Fibroblast of skin of scalp (primary cell): ENCODE results near the gene STARD7.
"Not testable (repeated sequence)": the region's sequence is repeated elsewhere in the genome, so short reads cannot be mapped to it uniquely, and the experiment has no call there.

Experiments
- DNase-seq: peaks from one replicate; pipeline ENCODE4 v3.0.0-alpha.2; 2013

Gene STARD7

GRCh38 chr2:96163415-96163767 is 45.2 kb downstream of the STARD7 start:
- DNase-seq: no peak

GRCh38 chr2:96161898-96162297 is 46.7 kb downstream of the STARD7 start:
- no peak for DNase-seq

GRCh38 chr2:96160366-96160765 is 48.3 kb downstream of the STARD7 start:
- not testable (repeated sequence) for DNase-seq

- DNase-seq: no peak
Measured at GRCh38 chr2:96159084-96159830, 49.4 kb downstream of the STARD7 start.

GRCh38 chr2:96158554-96158940 is 50.1 kb downstream of the STARD7 start:
- no peak for DNase-seq

- DNase-seq: peak; percentile 46
Measured at GRCh38 chr2:96157649-96158553, 50.7 kb downstream of the STARD7 start.

- DNase-seq: no peak
Measured at GRCh38 chr2:96156926-96157648, 51.5 kb downstream of the STARD7 start.

- no peak for DNase-seq
Measured at GRCh38 chr2:96156011-96156820, 52.4 kb downstream of the STARD7 start.

- no peak for DNase-seq
Measured at GRCh38 chr2:96154506-96155380, 53.9 kb downstream of the STARD7 start.

- no peak for DNase-seq
Measured at GRCh38 chr2:96153991-96154431, 54.6 kb downstream of the STARD7 start.

GRCh38 chr2:96153291-96153713 is 55.3 kb downstream of the STARD7 start:
- no peak for DNase-seq

- DNase-seq: no peak
Measured at GRCh38 chr2:96152304-96153161, 56.1 kb downstream of the STARD7 start.

GRCh38 chr2:96151595-96152303 is 56.9 kb downstream of the STARD7 start:
- no peak for DNase-seq

GRCh38 chr2:96150791-96151594 is 57.6 kb downstream of the STARD7 start:
- DNase-seq: no peak

- no peak for DNase-seq
Measured at GRCh38 chr2:96150007-96150640, 58.5 kb downstream of the STARD7 start.

GRCh38 chr2:96148410-96149217 is 60.0 kb downstream of the STARD7 start:
- DNase-seq: peak; percentile 84

GRCh38 chr2:96147593-96148201 is 60.9 kb downstream of the STARD7 start:
- DNase-seq: no peak
